KBM-7 (cell line): Measurements from ENCODE around the gene NETO1.
A peak's percentile ranks its signal among the peaks of the same experiment; 100 is the strongest.

Source experiments
- DNase-seq: peaks from one replicate; pipeline ENCODE4 v3.0.0-alpha.2; 2015
- in situ Hi-C: fragments of 300-500 bp; cut with MboI; formaldehyde crosslinking; loops from 2 replicates; pipeline ENCODE4 v1.14.3; 2020; ENCODE audit warnings: low sequenced_read_pairs, low pct_unique_long_range_greater_than_20kb, mixed read lengths

The NETO1 gene

GRCh38 chr18:72847771-72848170 lies 20.0 kb downstream of the NETO1 start:
- DNase-seq: no peak
- in situ Hi-C loops: no loop called here

- in situ Hi-C loops: no loop called here
- DNase-seq: no peak
Measured at GRCh38 chr18:72846736-72847533, 20.9 kb downstream of the NETO1 start.

GRCh38 chr18:72843743-72844142 lies 24.0 kb downstream of the NETO1 start:
- no peak for DNase-seq
- in situ Hi-C loops: no loop called here

GRCh38 chr18:72840109-72840508 lies 27.7 kb downstream of the NETO1 start:
- DNase-seq: no peak
- in situ Hi-C loops: no loop called here

- DNase-seq: no peak
- in situ Hi-C loops: no loop called here
Measured at GRCh38 chr18:72834731-72835130, 33.1 kb downstream of the NETO1 start.

DNA sequence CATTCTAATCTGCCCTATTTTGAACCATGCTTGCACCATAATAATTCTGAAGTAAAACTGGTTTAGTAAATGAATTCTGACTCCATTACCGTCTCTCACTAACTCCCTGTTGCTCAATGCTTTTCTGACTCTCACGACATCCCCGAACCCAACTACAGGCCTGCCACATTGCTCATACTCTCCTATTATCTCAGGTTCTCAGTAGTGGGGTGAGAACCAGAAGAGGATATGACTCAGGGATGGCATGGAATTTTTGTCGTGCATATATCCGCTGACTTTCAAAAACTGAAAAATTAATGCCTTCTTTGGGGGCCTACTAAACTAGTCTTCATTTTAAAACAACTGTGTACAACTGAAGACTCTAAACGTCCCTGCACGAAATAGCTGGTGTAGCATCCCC lies 34.3 kb downstream of the NETO1 start:
- in situ Hi-C loops: no loop called here
- DNase-seq: no peak

GRCh38 chr18:72830109-72830508 lies 37.7 kb downstream of the NETO1 start:
- peak; percentile 21 for DNase-seq
- in situ Hi-C loops: no loop called here

- in situ Hi-C loops: no loop called here
Measured at GRCh38 chr18:72828601-72829000, 39.2 kb downstream of the NETO1 start.

DNA sequence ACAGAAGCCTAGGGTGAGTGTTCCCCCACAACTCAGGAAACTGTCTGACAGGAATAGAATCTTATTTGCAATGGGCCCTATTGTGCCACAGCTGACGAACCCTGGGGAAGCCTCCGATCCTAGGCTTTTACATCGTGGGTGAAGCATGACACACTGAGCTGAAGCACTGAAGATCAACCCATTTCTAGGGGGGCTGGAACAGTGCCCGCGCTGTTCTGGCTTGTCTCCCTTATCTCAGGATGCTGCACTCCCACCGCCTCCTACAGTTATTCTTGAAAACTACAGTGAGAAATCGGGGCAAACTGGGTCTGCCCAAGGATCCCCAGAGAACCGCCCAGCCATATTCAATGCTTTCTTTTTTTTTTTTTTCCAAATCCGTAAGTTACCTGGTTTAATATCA lies 41.1 kb downstream of the NETO1 start:
- in situ Hi-C loops: no loop called here
- DNase-seq: no peak

More at GRCh38 chr18:72828601-72829000, 39.2 kb downstream of the NETO1 start:
- DNase-seq: no peak

GRCh38 chr18:72823345-72823744 lies 44.4 kb downstream of the NETO1 start:
- in situ Hi-C loops: no loop called here
- DNase-seq: no peak

GRCh38 chr18:72822202-72822601 lies 45.6 kb downstream of the NETO1 start:
- no peak for DNase-seq
- in situ Hi-C loops: no loop called here

DNA sequence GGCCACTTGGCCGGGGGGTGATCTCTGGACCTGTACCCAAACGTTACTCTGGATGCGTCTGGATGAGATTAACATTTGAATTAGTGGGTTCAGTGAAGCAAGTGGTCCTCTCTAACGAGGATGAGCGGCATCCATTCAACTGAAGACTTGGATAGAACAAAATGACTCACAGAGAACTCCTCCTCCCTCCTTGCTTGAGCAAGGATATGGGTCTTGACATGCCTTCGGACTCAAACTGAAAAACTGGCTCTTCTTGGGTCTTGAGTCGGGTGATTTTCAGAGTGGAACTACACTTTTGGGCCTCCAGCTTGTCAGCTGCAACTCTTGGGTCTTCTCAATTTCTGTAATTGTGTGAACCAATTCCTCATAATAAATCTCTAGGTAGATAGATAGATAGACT lies 47.2 kb downstream of the NETO1 start:
- no peak for DNase-seq
- in situ Hi-C loops: no loop called here

GRCh38 chr18:72819050-72819449 lies 48.7 kb downstream of the NETO1 start:
- DNase-seq: no peak
- in situ Hi-C loops: no loop called here

DNA sequence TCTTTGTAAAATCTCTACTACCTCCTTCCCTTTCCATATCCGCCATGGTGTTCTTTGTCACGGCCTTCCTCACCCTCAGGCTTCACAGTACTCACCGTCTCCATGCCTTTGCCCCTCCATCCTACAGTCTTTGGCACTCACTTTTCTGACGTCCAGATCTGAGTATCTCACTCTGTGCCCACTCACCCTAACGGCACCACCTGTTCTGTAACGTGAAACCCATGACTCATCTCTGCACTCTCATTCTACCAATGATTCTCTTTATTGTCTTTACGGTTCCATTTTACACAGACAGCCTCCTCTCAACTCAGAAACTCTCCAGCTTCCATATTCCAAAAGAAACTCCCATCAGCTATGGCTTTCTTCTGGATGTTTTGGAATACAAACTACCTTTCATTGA lies 56.7 kb downstream of the NETO1 start:
- DNase-seq: no peak
- in situ Hi-C loops: no loop called here

GRCh38 chr18:72808680-72809079 lies 59.1 kb downstream of the NETO1 start:
- no peak for DNase-seq

DNA sequence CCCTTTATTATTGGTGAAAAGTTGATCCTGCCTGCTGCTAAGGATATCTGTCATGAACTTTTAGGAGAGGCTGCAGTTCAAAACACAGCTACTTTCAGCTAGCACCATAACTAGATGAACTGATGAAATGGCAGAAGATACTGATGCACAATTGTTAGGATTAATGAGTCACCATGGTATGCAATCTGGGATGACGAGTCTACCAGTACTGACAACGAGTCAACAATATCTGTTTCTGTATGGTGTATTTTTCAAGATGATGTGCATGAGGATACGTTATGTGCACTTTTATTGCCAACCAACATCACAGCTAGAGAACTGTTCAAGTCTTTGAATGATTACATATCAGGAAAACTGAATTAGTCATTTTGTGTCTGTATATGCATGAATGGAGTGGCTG lies 68.7 kb downstream of the NETO1 start:
- in situ Hi-C loops: no loop called here

More at GRCh38 chr18:72808680-72809079, 59.1 kb downstream of the NETO1 start:
- in situ Hi-C loops: no loop called here

GRCh38 chr18:72783530-72783929 lies 84.3 kb downstream of the NETO1 start:
- in situ Hi-C loops: no loop called here
- DNase-seq: no peak

More for the DNA sequence above, 68.7 kb downstream of the NETO1 start:
- no peak for DNase-seq

- in situ Hi-C loops: no loop called here
- no peak for DNase-seq
Measured at GRCh38 chr18:72774914-72775313, 92.9 kb downstream of the NETO1 start.

GRCh38 chr18:72772916-72773315 lies 94.9 kb downstream of the NETO1 start:
- in situ Hi-C loops: no loop called here

DNA sequence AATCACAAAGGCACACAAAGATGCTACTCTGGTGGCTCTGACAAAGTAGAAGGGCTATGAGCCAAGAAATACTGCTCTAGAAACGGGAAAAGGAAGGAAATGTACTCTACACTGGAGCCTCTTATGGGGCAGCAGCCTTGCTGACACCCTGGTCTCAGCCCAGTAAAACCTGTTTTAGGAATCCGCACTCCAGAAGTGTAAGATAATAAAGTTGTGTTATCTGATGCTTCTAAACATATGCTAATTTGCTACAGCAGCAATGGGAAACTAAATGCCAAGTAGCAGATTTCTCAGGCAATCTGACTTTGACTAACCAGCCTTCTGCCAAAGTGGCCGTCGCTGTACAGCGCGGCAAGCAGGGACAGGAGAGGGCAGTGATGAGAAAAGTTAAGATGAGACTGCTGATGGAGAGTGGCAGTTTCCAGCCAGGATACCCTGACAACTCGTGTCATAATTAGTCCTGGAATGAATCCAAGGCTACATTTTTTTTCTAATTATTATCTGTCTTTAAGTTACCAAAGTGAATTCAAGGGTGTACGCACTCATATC lies 99.0 kb downstream of the NETO1 start:
- in situ Hi-C loops: no loop called here
- DNase-seq: no peak

More at GRCh38 chr18:72772916-72773315, 94.9 kb downstream of the NETO1 start:
- DNase-seq: no peak
